ENCODE results near the gene PAQR6. TPM values are rescaled to one million over a fixed set of nuclear protein-coding genes. Genes with fewer than 3 reads are reported as not detected.
"Not testable (repeated sequence)": the region's sequence is repeated elsewhere in the genome, so short reads cannot be mapped to it uniquely, and the experiment has no call there.

Gene PAQR6
- total RNA-seq, 2 donors from 2014 or later: 2.8 to 3.1 TPM

GRCh38 chr1:156216361-156217086 is 31.3 kb downstream of the PAQR6 start:
- H3K27ac Mint-ChIP-seq; ATAC-seq; H3K36me3 Mint-ChIP-seq (ENCODE audit: low read depth); DNase-seq; H3K4me3 Mint-ChIP-seq; H3K27me3 Mint-ChIP-seq; H3K9me3 ChIP-seq (ENCODE audit: control insufficient read depth, low read length, poor library complexity, severe bottlenecking): not testable (repeated sequence)
- H3K4me1 Mint-ChIP-seq: peaks cover 40% of the 10 kb centered on the region

DNA sequence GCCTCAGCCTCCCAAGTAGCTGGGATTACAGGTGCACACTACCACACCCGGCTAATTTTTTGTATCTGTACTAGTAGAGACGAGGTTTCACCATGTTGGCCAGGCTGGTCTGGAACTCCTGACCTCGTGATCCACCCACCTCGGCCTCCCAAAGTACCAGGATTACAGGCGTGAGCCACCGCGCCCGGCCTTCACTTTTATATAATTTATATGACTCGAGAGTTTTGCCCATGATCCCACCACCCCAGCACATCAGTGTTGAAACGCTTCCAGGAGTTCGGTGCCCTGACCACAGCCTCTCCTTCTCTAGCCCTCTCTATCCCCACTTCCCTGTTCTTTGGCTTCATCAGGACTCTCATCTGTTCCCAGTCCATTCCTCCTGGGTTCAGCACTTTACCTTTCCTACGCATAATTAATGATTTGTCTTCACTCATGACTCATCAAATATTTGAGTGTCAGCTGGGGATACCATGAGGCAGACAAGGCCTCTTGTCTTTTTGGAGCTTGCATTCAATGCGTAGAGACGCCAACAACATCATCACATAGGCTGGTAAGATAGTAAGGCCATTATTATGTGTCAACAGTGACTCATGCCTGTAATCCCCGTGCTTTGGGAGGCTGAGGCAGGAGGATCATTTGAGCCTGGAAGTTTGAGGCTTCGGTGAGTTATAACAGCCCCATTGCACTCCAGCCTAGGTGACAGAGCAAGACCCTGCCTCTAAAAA is 33.7 kb downstream of the PAQR6 start:
- H3K36me3 Mint-ChIP-seq (ENCODE audit: low read depth): peaks cover 3% of the 10 kb centered on the region
- no peaks in the 10 kb centered on the region for H3K9me3 ChIP-seq (ENCODE audit: control insufficient read depth, low read length, poor library complexity, severe bottlenecking)
- peaks cover 31% of the 10 kb centered on the region for H3K4me1 Mint-ChIP-seq
- DNase-seq (no peak), ATAC-seq (no peak)
- H3K4me3 Mint-ChIP-seq: peak overlapping the region; percentile 94
- H3K27ac Mint-ChIP-seq: peak overlapping the region; percentile 97
- no peaks in the 10 kb centered on the region for H3K27me3 Mint-ChIP-seq

- Mint-ChIP-seq H3K36me3 (ENCODE audit: low read depth) (peaks cover 7% of the 10 kb centered on the region), H3K27me3 (no peaks in the 10 kb centered on the region), H3K27ac (peak overlapping the region; percentile 97), H3K4me1 (peaks cover 30% of the 10 kb centered on the region), H3K4me3 (peak overlapping the region; percentile 94)
- no peak for DNase-seq
- no peaks in the 10 kb centered on the region for H3K9me3 ChIP-seq (ENCODE audit: control insufficient read depth, low read length, poor library complexity, severe bottlenecking)
- no peak for ATAC-seq
These were observed 34.3 kb downstream of the PAQR6 start for GRCh38 chr1:156213644-156213966.

GRCh38 chr1:156212833-156213643 is 34.8 kb downstream of the PAQR6 start, which contains the start of gene PMF1:
Gene PMF1, plus strand, starts transcription at chr1:156213007. Its CDS starts 9 bp downstream, at chr1:156213016.
- H3K4me1 Mint-ChIP-seq: peaks cover 27% of the 10 kb centered on the region
- peak; percentile 96 for ATAC-seq
- peaks cover 7% of the 10 kb centered on the region for H3K36me3 Mint-ChIP-seq (ENCODE audit: low read depth)
- peak within 1 kb of the TSS; percentile 97 for H3K27ac Mint-ChIP-seq
- peak; percentile 91 for DNase-seq
- H3K4me3 Mint-ChIP-seq: peak within 1 kb of the TSS; percentile 94
- no peaks in the 10 kb centered on the region for H3K9me3 ChIP-seq (ENCODE audit: control insufficient read depth, low read length, poor library complexity, severe bottlenecking)
- no peaks in the 10 kb centered on the region for H3K27me3 Mint-ChIP-seq

DNA sequence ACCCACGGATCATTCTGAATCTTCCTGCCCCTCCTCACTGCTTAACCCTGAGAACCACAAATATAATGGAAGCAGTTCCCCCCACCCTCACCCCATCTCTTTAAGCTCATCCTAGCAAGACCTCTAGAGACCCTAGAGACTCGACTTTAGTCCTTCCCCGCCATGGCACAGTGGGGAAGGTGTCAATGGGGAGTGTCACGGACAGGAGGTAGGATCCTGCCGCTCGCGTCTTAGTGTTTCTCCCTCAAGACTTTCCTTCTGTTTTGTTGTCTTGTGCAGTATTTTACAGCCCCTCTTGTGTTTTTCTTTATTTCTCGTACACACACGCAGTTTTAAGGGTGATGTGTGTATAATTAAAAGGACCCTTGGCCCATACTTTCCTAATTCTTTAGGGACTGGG is 35.7 kb downstream of the PAQR6 start:
- no peak for ATAC-seq
- no peak for DNase-seq
- Mint-ChIP-seq H3K27ac (peak overlapping the region; percentile 97), H3K27me3 (no peaks in the 10 kb centered on the region), H3K4me3 (peak overlapping the region; percentile 94), H3K4me1 (peaks cover 21% of the 10 kb centered on the region), H3K36me3 (ENCODE audit: low read depth) (peaks cover 7% of the 10 kb centered on the region)
- H3K9me3 ChIP-seq (ENCODE audit: control insufficient read depth, low read length, poor library complexity, severe bottlenecking): no peaks in the 10 kb centered on the region

DNA sequence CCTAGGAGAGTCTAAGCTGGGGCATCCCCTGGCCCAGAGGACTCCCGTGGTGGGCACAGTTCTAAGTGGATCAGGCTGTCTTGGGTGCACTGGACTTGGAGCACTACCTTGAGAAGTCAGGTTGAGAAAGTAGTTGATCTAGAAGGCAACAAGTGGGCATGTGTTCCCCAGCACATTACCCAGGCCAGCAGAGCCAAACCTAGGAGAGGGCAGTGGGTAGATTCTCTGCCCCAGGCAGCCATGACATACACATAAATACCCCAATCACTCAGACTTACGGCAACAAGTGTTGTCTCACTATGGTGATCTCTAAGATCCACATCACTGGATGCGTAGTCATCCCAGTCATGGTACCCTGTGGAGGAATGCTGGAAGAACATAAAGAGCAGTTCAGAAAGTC is 36.6 kb downstream of the PAQR6 start:
- ATAC-seq (no peak), DNase-seq (no peak)
- H3K9me3 ChIP-seq (ENCODE audit: control insufficient read depth, low read length, poor library complexity, severe bottlenecking): no peaks in the 10 kb centered on the region
- Mint-ChIP-seq H3K27ac (peak overlapping the region; percentile 97), H3K4me3 (no peak overlapping the region), H3K36me3 (ENCODE audit: low read depth) (peaks cover 7% of the 10 kb centered on the region), H3K27me3 (no peaks in the 10 kb centered on the region), H3K4me1 (peaks cover 21% of the 10 kb centered on the region)

GRCh38 chr1:156204686-156205085 is 43.2 kb downstream of the PAQR6 start:
- DNase-seq (no peak), ATAC-seq (no peak)
- Mint-ChIP-seq H3K27ac (no peak overlapping the region), H3K4me3 (no peak overlapping the region), H3K27me3 (no peaks in the 10 kb centered on the region), H3K4me1 (peaks cover 13% of the 10 kb centered on the region), H3K36me3 (ENCODE audit: low read depth) (peaks cover 8% of the 10 kb centered on the region)
- no peaks in the 10 kb centered on the region for H3K9me3 ChIP-seq (ENCODE audit: control insufficient read depth, low read length, poor library complexity, severe bottlenecking)

DNA sequence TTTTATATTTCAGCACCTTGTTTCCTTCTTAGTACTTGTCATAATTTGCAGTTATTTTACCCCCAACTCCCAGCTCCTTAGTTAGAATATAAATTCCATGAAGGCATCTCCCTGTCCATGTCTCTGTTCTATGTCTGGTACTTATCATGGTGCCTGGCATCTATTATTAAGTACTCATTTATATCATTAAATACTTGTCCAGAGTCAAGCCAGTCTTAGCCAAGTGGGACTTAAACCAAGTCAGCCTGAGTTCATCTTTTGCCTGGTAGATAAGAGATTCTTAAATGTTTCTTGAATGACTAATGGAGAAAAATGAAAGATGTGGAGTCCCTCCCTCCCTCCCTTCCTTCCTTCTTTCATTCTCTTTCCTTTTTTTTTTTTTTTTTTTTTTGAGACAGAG is 44.5 kb downstream of the PAQR6 start:
- H3K4me3 Mint-ChIP-seq: no peak overlapping the region

GRCh38 chr1:156200044-156200443 is 47.8 kb downstream of the PAQR6 start:
- ATAC-seq: no peak
- Mint-ChIP-seq H3K4me3 (peak overlapping the region; percentile 31), H3K4me1 (peaks cover 37% of the 10 kb centered on the region)

More for the DNA sequence above, 44.5 kb downstream of the PAQR6 start:
- peaks cover 26% of the 10 kb centered on the region for H3K4me1 Mint-ChIP-seq
- DNase-seq (no peak), ATAC-seq (no peak)
- peaks cover 7% of the 10 kb centered on the region for H3K36me3 Mint-ChIP-seq (ENCODE audit: low read depth)
- H3K27ac Mint-ChIP-seq: no peak overlapping the region
- H3K27me3 Mint-ChIP-seq: no peaks in the 10 kb centered on the region
- H3K9me3 ChIP-seq (ENCODE audit: control insufficient read depth, low read length, poor library complexity, severe bottlenecking): no peaks in the 10 kb centered on the region

DNA sequence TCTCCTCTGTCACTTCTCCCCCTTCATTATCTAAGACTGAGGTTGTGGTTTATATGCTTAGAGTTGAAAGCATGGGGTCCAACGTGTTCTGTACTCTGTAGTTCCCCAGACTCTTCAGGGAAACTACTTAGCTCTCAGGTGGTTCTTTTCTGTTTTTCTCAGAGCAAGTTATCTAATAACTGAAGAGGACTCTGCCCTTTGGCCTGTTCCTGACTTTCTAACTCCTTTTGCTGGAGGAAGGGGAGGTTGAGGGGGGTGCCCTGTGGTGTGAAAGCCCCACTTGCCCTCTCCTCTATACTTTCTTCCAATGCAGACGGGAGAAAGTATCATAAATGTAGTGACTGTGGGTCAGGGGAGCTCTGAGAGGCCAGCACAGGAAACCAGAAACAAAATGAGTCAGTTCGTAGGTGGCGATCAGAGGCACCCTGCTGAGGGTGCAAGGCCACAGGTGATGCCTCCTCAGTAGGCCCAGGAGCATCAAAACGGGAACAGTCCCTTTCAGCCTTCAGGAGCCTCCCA is 49.0 kb downstream of the PAQR6 start:
- peaks cover 44% of the 10 kb centered on the region for H3K4me1 Mint-ChIP-seq
- H3K4me3 Mint-ChIP-seq: peak overlapping the region; percentile 31
- ATAC-seq (no peak), DNase-seq (no peak)
- H3K27ac Mint-ChIP-seq: peak overlapping the region; percentile 94
- no peaks in the 10 kb centered on the region for H3K27me3 Mint-ChIP-seq
- no peaks in the 10 kb centered on the region for H3K9me3 ChIP-seq (ENCODE audit: control insufficient read depth, low read length, poor library complexity, severe bottlenecking)
- H3K36me3 Mint-ChIP-seq (ENCODE audit: low read depth): peaks cover 8% of the 10 kb centered on the region

More at GRCh38 chr1:156200044-156200443, 47.8 kb downstream of the PAQR6 start:
- Mint-ChIP-seq H3K36me3 (ENCODE audit: low read depth) (peaks cover 7% of the 10 kb centered on the region), H3K27me3 (no peaks in the 10 kb centered on the region), H3K27ac (peak overlapping the region; percentile 14)
- DNase-seq: no peak
- no peaks in the 10 kb centered on the region for H3K9me3 ChIP-seq (ENCODE audit: control insufficient read depth, low read length, poor library complexity, severe bottlenecking)

- DNase-seq: no peak
- H3K9me3 ChIP-seq (ENCODE audit: control insufficient read depth, low read length, poor library complexity, severe bottlenecking): no peaks in the 10 kb centered on the region
- Mint-ChIP-seq H3K36me3 (ENCODE audit: low read depth) (peaks cover 9% of the 10 kb centered on the region), H3K27ac (peak overlapping the region; percentile 32), H3K4me3 (no peak overlapping the region), H3K27me3 (no peaks in the 10 kb centered on the region), H3K4me1 (peaks cover 56% of the 10 kb centered on the region)
- ATAC-seq: no peak
These were observed 51.4 kb downstream of the PAQR6 start for GRCh38 chr1:156196445-156196844.

DNA sequence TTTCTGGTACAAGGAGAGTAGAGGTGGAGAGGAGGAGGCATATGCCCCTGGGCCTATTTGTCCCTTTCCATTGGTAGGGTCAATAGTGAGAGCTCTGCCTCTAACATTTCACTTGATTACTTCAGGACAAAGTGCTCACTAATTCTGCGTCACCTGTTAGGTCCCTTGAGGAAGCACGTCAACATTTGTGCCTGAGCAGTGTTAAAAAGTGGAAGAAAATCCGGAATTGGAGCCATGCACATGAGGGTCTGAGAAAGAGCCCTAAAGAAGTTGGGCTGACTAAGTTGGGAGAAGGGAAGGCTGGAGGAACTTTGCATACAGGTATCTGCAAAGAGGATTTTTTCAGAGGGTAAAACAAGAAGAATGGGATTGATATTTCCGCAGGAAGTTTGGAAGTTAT is 52.0 kb downstream of the PAQR6 start:
- Mint-ChIP-seq H3K27ac (no peak overlapping the region), H3K27me3 (no peaks in the 10 kb centered on the region), H3K36me3 (ENCODE audit: low read depth) (peaks cover 9% of the 10 kb centered on the region), H3K4me1 (peaks cover 56% of the 10 kb centered on the region), H3K4me3 (peak overlapping the region; percentile 99)
- no peaks in the 10 kb centered on the region for H3K9me3 ChIP-seq (ENCODE audit: control insufficient read depth, low read length, poor library complexity, severe bottlenecking)
- ATAC-seq (no peak), DNase-seq (no peak)

- peaks cover 45% of the 10 kb centered on the region for H3K4me1 Mint-ChIP-seq
- H3K27me3 Mint-ChIP-seq: no peaks in the 10 kb centered on the region
- ATAC-seq: no peak
- peak overlapping the region; percentile 99 for H3K4me3 Mint-ChIP-seq
- H3K36me3 Mint-ChIP-seq (ENCODE audit: low read depth): peaks cover 3% of the 10 kb centered on the region
- peak overlapping the region; percentile 99 for H3K27ac Mint-ChIP-seq
- H3K9me3 ChIP-seq (ENCODE audit: control insufficient read depth, low read length, poor library complexity, severe bottlenecking): no peaks in the 10 kb centered on the region
- no peak for DNase-seq
These were observed 53.6 kb downstream of the PAQR6 start for GRCh38 chr1:156194300-156194652.
